GM18508 (cell line): Measurements from ENCODE around the gene TAS1R1.
A peak's percentile ranks its signal among the peaks of the same experiment; 100 is the strongest.
"Not testable (repeated sequence)": the region's sequence is repeated elsewhere in the genome, so short reads cannot be mapped to it uniquely, and the experiment has no call there.

Experiments used
- ATAC-seq: cut with Tn5 transposase; IDR thresholded peaks from one replicate; pipeline ENCODE4 v1.9.1; 2021; ENCODE audit warnings: moderate number of reproducible peaks; ENCODE audit not compliant: insufficient read depth, unreplicated experiment

Gene TAS1R1

DNA sequence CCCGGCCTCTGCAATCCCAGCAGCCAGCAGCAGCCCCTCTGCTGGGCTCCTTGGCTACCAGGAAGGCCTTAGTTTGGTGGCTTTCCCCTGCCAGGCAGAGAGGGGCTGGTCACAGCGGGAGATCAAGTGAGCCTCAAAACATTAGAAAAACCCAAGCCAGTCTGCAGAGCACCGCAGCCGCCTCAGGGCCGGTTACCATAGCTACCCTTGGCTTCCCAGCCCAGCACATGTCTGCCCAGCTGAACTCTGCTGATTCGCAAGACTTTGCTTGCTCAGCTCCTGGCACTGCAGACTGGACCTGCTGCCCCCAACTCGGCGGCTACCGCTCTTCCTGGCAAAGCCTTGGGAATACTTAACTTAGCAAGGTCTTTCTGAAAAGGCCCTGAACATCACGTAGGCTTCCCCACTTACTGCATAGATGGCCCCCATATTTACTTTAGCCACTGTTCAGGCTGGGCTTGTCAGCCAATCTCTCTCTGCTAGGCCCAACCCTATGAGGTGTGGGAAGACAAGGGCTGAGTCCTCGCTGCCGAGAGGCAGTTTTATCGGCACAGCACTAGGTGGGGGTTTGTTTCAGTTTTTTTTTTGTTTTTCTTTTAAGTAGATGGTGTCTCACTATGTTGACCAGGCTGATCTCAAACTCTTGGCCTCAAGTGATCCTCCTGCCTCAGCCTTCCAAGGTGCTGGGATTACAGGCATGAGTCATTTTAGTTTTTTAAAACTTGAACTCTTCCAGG lies 35.0 kb upstream of the TAS1R1 start:
- ATAC-seq, result no peak

DNA sequence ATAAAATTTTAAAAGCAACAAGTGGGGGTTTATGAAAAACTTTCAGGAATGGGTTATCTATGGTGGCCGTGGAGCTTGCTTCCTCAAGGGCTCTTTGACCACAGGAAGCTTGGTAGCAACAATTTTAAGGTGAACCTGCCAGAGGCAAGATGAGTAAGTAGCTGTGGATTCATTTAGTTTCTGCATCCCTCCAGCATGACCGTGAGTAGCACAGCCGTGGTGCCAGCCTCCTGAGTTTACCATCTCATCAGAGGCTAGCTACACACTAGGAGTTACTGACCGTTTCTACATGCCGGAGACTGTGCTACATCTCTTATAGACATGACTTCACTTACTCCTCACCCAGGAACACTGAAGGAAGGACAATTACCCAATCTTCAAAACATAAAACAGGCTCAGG lies 33.6 kb upstream of the TAS1R1 start:
- no peak for ATAC-seq

DNA sequence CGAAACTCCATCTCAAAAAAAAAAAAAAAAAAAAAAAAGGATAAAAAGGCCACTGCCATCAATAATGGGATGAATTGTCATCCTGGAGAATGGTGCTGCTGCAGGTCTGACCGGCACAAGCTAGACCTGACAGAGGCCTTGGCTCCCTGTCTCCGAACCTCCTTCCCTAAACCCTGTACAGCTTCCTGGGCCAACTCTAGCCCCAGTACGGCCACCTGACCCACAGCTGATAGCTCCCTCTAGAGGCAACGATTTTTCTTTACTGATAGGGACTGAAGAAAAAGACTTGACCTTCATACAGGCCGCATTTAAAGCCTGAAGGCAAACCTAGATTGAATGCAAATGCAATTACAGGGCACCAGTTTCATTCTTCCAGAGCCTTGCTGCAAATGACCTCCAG lies 31.5 kb upstream of the TAS1R1 start:
- no peak for ATAC-seq

DNA sequence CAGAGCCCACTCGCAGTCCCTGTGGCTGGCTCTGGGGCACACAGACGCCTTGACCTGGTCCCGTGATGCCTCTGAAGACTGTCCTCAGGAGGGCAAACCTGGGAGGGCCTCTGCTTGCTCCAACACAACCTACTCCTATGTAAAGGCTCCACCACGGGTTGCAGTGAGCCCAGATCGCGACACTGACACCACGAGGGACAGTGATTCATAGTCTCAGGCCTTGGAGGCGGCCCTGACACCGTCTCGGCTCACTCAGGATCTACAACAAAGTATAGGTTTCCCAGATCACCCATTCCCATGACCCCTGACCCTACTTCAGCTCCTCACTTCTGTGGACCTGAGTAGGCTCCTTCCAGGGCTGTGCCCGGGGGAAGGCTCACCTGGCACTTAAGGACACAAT lies 28.8 kb upstream of the TAS1R1 start:
- ATAC-seq, result no peak

DNA sequence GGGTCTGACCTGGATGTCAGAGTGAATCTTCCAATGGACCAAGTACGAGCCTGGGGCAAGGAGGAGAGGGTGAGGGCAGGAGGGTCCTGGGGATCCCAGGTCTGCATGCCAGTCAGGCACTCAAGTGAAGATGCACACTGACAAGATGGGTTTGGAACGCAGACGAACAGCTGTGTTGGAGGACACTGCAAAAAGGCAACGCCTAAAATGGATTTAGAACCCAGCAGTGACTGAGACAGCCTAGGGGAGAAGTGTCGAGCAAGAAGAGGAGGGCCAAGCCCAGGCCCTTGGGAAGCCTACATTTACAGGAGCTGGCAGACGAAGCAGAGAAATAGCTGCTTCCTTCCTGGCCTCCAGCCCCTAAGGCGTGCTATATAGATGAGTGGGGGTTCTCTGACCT lies 26.6 kb upstream of the TAS1R1 start:
- ATAC-seq, result no peak

DNA sequence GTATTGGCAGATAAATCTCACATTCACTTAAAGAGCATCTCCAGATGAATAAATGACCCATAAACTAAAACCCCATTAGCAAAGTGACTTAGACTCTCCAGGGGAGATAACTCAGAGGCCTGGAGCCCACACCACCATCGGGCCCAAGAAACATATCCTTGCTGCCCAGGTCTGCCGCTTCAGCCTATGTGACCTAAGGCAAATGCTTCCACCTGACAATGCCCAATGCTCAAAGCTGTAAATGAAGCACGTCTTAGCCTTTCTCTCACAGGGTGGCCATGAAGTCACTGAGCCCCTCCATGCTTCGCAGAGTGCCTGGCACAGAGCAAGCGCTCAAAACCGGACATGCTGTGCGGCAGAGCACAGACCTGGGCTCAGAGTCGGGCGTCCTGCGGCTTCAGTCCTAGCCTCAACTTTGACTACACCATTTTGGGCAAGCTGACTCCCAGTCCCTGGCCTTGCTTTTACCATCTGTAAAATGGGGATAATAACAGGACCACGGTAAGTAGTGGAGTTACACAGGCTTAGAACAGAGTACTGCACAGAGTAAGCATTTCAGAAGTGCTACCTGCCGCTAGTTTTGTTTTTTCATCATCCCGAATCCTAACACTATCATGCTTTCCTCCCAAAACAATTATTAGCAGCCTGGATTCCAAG lies 24.5 kb upstream of the TAS1R1 start:
- ATAC-seq, result no peak

DNA sequence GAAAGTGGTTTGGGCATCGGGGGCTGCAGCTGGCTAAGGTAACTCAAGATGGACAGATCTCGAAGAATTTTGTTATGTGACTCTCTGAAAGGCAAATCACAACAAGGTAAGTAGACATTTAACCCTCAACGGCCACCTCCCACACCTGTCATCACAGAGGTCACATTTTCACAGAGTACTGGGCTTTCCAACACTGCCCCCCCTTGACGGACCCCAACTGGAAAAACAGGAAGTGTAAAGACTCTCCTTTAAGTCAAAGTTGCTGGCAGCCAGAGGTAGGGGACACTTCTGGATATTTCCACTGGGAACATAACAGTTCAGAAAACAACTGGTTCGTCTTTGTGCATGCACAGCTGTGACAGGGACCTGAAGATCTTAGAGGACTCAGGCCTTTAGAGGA lies 23.1 kb upstream of the TAS1R1 start:
- ATAC-seq, result no peak

DNA sequence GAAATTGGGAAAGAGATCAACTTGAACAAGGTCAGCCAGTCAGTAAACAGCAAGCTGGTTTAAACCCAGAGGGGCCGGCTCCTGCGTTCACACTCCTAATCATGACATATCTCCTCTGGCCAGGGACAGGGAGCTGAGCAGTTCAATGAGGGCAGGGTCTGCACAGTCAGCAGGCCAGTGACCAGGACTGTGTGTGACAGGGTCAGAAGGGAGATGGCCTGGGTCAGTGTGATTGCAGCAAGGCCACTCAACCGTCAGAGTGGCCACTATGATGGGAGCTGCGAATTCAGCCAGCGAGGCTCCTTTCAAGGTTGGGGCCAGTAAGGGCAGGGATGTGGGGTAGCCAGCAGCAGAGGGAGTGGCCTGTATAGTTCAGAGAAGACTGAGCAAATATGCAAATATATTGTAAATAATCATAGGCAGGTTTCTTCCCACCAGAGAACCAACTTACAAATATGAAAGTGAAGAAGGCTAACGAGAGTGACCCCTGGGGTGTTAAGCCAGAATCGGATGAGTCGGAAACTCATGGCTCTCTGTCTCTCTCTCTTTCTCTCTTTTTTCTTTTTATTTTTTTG lies 20.8 kb upstream of the TAS1R1 start:
- ATAC-seq, result no peak

DNA sequence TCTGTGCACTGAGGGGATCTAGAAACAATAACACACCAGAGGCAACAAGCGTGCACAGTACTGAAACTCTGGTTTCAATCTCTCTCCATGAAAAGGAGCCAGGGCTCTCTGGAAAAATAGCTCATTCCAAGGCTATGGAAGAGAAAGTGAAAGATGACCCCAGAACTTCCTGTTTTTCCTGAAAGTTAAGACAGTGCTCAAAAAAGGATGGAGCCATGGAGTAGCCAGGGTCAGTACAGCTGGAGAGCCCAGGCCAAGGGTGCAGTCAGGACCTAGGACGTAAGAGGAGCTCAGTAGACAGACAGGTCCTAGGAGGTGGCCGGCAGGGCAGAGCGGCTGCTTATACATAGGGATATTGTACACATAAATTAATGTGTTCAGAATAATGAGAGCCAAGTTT lies 19.9 kb upstream of the TAS1R1 start:
- ATAC-seq, result no peak

DNA sequence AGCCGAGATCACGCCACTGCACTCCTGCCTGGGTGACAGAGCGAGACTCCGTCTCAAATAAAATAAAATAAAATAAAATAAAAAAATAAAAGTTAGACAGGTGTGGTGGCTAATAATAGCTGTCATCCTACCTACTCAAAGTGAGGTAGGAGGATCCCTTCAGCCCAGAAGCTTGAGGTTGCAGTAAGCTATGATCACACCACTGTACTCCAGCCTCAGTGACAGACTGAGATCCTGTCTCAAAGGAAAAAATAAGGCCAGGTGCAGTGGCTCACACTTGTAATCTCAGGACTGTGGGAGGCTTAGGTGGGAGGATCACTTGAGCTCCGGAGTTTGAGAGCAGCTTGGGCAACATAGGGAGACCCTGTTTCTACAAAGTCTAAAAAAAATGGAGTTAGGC lies 18.8 kb upstream of the TAS1R1 start:
- ATAC-seq, result no peak

DNA sequence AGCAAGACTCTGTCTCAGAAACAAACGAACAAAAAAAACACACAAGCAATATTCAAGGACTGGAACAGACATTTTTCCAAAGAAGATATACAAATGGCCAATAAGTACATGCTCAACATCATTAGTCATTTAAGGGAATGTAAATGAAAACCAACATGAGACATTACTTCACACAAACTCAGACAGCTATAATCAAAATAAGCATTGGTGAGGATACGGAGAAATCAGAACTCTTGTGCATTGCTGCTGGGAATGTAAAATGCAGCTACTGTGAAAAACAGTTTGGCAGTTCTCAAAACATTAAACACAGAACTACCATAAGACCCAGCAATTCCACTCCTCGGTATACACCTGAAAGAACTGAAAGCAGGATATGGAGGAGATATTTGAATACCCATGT lies 16.2 kb upstream of the TAS1R1 start:
- no peak for ATAC-seq

DNA sequence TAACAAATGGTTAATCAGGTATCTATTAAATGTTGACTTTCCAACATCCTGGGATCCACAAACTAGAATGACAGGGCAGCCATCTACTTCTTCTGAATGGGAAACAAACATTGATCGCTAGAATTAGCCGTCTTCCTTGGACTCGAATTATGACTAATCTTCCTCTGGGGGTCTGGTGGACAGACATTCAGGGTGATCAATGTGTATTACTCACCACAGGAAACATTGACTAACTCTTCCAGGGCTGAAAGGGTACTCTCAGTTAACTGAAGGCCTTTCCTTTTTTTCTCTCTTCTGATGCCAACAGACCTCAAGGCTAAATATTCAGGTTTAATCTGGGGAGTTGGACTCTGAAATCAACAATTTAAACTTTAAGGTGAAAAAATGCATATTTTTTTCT lies 10.3 kb upstream of the TAS1R1 start:
- ATAC-seq, result no peak

DNA sequence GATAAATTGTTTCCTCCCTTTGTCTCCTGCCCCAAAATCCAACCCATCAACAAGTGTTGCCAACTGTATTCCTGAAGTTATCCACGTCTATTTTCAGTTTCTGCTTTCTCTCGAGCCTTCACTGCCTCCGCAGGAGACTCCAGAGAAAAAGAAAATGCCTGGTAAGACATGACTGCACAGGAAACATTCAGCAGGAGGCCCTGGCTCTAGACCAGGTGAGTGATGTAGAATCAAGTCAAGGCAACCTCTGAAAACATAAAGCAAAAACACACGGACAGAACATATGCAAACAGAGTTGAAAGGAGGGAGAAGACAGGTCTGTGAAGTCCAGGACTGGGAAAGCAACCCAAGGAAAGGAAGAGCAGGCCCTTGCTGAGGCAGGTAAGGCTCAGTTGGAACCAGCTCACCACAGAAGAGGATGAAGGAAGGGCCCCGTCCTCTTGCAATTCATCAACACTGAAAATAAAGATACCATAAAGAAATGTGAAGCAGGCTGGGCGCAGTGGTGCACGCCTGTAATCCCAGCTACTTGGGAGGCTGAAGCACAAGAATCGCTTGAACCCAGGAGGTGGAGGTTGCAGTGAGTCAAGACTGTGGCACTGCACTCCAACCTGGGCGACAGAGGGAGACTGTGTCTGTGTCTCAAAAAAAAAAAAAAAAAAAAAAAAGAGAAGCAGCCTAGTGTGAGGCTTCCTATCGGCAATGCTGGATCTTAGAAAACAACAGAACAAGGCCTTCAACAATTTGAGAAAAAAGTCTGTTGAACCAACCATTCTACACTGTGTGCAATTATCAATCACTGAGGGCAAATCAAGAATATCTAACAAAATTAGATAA lies 9.6 kb upstream of the TAS1R1 start:
- ATAC-seq, result no peak

DNA sequence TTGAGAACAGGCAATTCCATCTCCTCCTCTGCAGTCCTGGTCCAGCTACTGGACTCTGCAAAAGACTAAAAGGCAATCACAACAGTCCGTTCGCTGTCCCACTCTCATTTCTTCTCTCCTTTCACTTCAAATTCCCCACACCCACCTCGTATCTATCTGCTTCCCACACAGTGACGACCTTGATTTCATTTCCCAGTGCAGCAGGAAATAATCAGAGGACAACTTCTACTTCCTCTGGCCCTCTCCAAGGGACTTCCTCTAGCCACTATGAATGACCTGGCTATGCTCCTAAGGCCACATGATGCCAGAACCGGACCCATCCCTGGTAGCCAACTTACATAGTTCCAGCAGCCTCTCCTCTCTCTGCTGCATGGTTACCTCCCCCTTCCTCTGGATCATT lies 8.8 kb upstream of the TAS1R1 start:
- ATAC-seq, result no peak

DNA sequence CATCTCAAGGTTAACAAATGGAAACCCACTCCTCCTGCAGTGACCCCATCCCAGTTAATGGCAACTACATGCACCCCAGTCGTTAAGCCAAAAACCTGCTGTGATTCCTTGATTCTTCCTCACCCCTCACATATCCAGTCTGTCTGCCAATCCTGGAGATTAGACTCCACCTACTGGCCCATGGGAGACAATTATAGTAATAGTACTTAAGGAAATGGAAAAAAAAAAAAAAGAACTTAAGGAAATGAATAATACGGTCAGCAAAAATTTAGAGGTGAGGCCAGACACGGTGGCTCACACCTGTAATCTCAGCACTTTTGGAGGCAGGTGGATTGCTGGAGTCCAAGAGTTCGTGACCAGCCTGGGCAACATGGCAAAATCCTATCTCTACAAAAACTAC lies 7.8 kb upstream of the TAS1R1 start:
- ATAC-seq, result no peak

DNA sequence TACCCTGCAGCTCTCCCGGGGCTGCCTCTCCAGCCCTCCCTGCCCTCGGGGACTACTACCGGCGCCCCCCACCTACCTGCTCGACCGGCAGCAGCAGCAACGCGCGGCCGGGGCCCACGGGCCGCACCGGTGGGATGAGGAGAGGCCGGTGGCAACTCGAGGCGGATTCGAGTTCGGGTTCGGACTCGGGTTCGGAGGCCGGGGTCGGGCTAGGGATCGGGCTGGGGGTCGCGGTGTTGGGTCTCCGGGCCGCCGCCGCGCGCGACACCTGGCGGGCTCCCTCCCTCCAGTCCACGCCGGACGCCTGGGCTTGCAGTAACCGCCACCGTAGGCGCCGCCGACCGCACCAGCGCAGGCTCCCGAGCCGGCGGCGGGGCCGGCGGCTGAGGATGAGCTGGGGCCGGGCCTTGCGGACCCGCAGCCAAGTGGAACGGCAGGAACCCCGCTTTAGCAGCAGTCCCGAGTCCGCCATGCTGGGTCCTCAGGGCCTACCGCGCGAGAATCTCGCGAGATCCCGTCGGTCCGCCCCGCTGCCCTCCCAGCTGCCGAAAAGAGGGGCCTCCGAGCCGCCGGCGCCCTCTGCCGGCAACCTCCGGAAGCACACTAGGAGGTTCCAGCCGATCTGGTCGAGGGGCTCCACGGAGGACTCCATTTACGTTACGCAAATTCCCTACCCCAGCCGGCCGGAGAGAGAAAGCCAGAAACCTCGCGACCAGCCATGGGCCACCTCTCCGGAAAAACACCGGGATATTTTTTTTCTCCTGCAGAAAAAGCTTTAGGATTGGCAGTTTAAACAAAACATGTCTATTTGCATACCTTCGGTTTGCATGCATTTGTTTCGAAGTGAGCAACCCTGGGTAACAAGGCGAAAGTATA lies 838 bp upstream of the TAS1R1 start, which contains the start of gene NOL9:
NOL9 (minus strand) TSS at position 483 of the 876 bp plus-strand sequence; CDS start at position 472, 11 bp downstream.
- peak; percentile 55 for ATAC-seq

DNA sequence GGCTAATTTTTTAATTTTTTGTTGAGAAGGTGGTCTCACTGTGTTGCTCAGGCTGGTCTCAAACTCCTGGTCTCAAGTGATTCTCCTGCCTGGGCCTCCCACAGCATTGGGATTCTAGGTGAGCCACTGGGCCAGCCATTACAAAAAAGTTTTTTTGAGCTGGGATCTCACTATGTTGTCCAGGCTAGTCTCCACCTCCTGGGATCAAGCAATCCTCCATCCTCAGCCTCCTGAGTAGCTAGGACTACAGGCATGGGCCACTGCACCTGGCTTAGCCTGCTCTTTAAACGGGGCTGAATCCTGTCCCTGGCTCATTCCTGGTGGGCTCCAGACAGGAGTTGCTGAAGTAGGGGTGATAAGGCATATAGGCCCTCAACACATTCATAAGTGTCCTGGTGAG lies 2.5 kb downstream of the TAS1R1 start:
- no peak for ATAC-seq

DNA sequence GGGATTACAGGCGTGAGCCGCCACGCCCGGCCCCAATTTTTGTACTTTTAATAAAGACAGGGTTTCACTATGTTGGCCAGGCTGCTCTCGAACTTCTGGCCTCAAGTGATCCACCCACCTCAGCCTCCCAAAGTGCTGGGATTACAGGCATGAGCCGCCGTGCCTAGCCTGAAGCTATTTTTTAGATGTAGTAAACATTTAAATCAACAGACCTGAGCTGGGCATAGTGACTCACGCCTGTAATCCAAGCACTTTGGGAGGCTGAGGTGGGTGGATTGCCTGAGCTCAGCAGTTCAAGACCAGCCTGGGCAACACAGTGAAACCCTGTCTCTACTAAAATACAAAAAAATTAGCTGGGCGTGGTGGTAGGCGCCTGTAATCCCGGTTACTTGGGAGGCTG lies 4.1 kb downstream of the TAS1R1 start:
- ATAC-seq, result not testable (repeated sequence)

DNA sequence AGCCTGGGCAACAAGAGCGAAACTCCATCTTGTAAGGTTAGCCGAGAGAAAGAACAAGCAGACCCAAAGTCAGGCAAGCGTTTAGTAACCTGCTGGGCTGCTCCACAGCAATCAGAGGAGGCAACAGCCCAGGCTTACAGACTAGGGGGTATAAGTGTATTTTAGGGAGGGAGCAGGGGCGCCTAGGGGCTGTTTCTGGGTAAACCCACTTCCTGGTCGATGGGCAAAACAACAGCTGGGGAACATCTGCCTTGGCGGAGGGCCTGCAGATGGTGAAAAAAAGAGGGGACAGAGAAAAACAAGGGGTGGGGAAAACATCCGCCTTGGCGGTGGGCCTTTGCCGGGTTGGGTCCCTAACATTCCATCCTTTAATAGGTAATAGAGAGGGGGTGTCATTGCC lies 5.2 kb downstream of the TAS1R1 start:
- no peak for ATAC-seq

DNA sequence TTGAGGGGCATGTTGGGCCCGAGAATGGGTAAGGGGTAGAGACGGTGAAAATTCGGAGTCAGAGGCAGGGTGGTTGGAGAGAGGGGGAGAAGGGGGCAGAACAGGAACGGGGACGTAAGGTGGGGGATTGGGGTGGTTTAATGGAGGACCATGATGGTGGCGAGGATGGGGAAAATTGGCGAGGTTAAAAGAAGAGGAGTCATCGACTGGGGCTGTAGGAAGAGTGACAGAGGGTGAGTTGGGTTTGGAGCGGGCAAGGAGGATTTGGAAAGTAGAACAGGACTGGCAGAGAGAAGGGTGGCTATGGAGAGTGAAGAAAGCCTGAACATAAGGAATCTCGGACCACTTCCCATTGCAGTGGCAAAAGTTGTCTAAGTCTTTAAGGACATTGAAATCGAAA lies 13.9 kb downstream of the TAS1R1 start:
- no peak for ATAC-seq
